Measurements from ENCODE around the gene TRPM2. TPM values are rescaled to one million over a fixed set of nuclear protein-coding genes. Genes with fewer than 3 reads are reported as not detected.

Gene TRPM2
- total RNA-seq, 1 donor, result 0.36 TPM

DNA sequence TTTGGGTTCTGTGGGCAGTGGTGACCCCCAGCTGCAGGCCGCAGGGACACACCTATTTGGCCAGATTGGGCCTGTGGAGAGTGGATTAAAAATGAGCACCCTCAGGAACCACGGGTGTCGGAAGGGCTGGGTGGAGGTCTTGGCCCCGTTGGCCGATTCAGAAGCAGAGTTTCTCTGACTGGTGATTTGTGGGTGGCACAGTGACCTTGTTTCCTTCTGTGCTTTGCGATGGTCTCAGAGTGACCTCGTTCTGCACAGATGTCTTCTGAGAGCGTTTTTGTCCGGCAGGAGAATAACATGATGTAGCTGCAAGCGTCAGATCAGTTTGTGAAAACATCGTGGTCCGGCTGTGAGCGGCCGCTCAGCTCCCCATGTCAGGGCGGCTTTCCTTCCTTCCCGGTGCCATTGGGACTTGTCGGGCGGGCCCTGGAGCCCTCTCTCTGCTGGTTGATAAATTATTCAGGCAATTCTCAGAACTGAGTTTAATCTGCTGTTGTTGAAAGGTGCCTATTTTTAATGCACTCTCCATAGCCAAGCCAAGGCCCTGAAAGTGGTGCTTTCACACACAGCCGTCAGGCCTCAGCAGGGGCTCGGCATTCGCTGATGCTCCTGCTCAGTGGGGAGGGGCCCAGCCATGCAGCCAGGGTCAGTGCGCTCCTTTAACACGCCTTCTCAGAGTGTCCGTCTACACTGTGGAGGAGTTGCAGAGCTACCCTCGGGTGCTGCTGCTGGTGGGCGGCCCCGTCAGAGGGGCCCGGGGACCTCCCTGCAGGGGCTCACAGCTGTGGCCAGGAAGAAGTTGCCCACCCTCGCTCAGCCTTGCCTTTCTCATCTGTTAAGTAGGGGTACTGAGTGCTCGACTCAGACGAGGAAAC, 26.8 kb downstream of the TRPM2 start:
- Histone ChIP-seq H3K36me3 (ENCODE audit: insufficient read depth, low read length) (no peaks in the 10 kb centered on the region), H2AFZ (ENCODE audit: low read length) (no peak overlapping the region), H3K27ac (ENCODE audit: low read depth, low read length) (no peak overlapping the region), H3K4me1 (ENCODE audit: insufficient read depth, low read length) (no peaks in the 10 kb centered on the region), H3K27me3 (ENCODE audit: insufficient read depth, low read length) (peaks cover 9% of the 10 kb centered on the region), H3K4me3 (ENCODE audit: insufficient read depth, low read length) (no peak overlapping the region), H4K20me1 (ENCODE audit: insufficient read depth, low read length) (no peaks in the 10 kb centered on the region), H3K79me2 (ENCODE audit: insufficient read depth, low read length) (no peaks in the 10 kb centered on the region), H3K9me3 (ENCODE audit: low read depth, low read length) (peaks cover 3% of the 10 kb centered on the region), H3K4me2 (ENCODE audit: insufficient read depth, low read length) (no peak overlapping the region)
- TF ChIP-seq, protein P1, sequence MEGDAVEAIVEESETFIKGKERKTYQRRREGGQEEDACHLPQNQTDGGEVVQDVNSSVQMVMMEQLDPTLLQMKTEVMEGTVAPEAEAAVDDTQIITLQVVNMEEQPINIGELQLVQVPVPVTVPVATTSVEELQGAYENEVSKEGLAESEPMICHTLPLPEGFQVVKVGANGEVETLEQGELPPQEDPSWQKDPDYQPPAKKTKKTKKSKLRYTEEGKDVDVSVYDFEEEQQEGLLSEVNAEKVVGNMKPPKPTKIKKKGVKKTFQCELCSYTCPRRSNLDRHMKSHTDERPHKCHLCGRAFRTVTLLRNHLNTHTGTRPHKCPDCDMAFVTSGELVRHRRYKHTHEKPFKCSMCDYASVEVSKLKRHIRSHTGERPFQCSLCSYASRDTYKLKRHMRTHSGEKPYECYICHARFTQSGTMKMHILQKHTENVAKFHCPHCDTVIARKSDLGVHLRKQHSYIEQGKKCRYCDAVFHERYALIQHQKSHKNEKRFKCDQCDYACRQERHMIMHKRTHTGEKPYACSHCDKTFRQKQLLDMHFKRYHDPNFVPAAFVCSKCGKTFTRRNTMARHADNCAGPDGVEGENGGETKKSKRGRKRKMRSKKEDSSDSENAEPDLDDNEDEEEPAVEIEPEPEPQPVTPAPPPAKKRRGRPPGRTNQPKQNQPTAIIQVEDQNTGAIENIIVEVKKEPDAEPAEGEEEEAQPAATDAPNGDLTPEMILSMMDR (IDR thresholded peaks at IDR 0.05; ENCODE audit: extremely low read depth, low read depth, low read length), result no peak
- DNase-seq (ENCODE audit: insufficient read length, low spot score, missing footprints), result peak; percentile 52

DNA sequence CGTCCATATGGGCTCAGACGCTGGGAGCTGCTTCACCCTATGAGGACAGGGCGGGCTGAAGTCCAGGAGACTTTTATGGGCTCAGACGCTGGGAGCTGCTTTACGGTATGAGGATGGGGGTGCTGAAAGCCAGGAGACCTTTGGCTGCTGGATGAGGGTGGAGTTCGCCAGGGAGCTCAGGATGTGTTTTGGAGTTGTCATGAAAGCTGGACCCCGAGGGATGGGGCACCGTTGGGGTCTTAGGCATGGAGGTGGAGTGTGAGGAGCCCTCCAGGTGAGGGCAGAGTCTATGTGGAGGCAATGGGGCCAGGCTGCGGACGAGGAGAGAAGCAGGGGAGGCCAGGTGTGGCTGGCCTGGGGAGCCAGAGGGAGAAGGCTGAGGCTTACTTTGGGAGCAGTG, 27.5 kb downstream of the TRPM2 start:
- Histone ChIP-seq H3K9me3 (ENCODE audit: low read depth, low read length) (peaks cover 3% of the 10 kb centered on the region), H3K27me3 (ENCODE audit: insufficient read depth, low read length) (peaks cover 7% of the 10 kb centered on the region), H4K20me1 (ENCODE audit: insufficient read depth, low read length) (no peaks in the 10 kb centered on the region), H3K4me3 (ENCODE audit: insufficient read depth, low read length) (no peak overlapping the region), H3K27ac (ENCODE audit: low read depth, low read length) (no peak overlapping the region), H3K79me2 (ENCODE audit: insufficient read depth, low read length) (no peaks in the 10 kb centered on the region), H3K4me1 (ENCODE audit: insufficient read depth, low read length) (no peaks in the 10 kb centered on the region), H2AFZ (ENCODE audit: low read length) (no peak overlapping the region), H3K36me3 (ENCODE audit: insufficient read depth, low read length) (no peaks in the 10 kb centered on the region), H3K4me2 (ENCODE audit: insufficient read depth, low read length) (no peak overlapping the region)
- TF ChIP-seq, protein P1 (IDR thresholded peaks at IDR 0.05; ENCODE audit: extremely low read depth, low read depth, low read length), result no peak
- peak; percentile 66 for DNase-seq (ENCODE audit: insufficient read length, low spot score, missing footprints)

DNA sequence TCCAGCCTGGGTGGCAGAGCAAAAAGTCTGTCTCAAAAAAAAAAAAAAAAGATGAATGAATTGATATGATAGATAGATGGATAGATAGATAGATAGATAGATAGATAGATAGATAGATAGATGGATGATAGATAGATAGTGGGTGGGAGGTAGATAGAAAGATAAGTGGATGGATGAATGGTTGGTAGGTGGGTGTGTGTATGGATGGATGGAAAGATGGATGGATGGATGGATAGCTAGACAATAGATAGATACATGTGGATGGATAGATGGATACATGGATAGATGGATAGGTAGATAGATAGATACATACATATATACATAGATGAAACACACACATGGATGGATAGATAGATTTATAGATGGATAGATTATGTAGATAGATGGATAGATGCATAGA, 28.5 kb downstream of the TRPM2 start:
- H3K79me2 ChIP-seq (ENCODE audit: insufficient read depth, low read length), result no peaks in the 10 kb centered on the region
- no peaks in the 10 kb centered on the region for H4K20me1 ChIP-seq (ENCODE audit: insufficient read depth, low read length)
- no peaks in the 10 kb centered on the region for H3K36me3 ChIP-seq (ENCODE audit: insufficient read depth, low read length)
- no peak overlapping the region for H3K4me2 ChIP-seq (ENCODE audit: insufficient read depth, low read length)
- H2AFZ ChIP-seq (ENCODE audit: low read length), result no peak overlapping the region
- peaks cover 3% of the 10 kb centered on the region for H3K9me3 ChIP-seq (ENCODE audit: low read depth, low read length)
- no peak overlapping the region for H3K27ac ChIP-seq (ENCODE audit: low read depth, low read length)
- no peak overlapping the region for H3K4me3 ChIP-seq (ENCODE audit: insufficient read depth, low read length)
- DNase-seq (ENCODE audit: insufficient read length, low spot score, missing footprints), result peak; percentile 46
- H3K4me1 ChIP-seq (ENCODE audit: insufficient read depth, low read length), result no peaks in the 10 kb centered on the region
- TF ChIP-seq, protein P1 (IDR thresholded peaks at IDR 0.05; ENCODE audit: extremely low read depth, low read depth, low read length), result no peak
- H3K27me3 ChIP-seq (ENCODE audit: insufficient read depth, low read length), result peaks cover 7% of the 10 kb centered on the region

DNA sequence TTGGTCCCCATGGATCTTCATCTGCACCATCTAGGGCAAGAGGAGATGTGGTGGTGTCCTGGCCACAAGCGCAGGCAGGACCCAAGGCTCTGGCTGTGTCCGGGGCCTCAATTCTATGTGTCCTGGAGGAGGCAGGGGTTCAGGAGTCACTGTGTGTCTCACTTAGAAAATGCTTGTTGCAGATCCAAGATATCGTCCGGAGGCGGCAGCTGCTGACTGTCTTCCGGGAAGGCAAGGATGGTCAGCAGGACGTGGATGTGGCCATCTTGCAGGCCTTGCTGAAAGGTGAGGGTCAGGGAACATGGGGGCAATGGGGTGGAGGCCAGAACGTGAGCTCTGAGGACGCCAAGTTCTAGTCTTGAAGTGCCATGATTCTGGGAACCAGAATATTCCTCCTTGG, 29.1 kb downstream of the TRPM2 start:
- no peak overlapping the region for H2AFZ ChIP-seq (ENCODE audit: low read length)
- TF ChIP-seq, protein P1 (IDR thresholded peaks at IDR 0.05; ENCODE audit: extremely low read depth, low read depth, low read length), result no peak

More for the DNA sequence above, 29.1 kb downstream of the TRPM2 start:
- no peaks in the 10 kb centered on the region for H4K20me1 ChIP-seq (ENCODE audit: insufficient read depth, low read length)
- no peaks in the 10 kb centered on the region for H3K36me3 ChIP-seq (ENCODE audit: insufficient read depth, low read length)
- no peaks in the 10 kb centered on the region for H3K4me1 ChIP-seq (ENCODE audit: insufficient read depth, low read length)
- H3K4me2 ChIP-seq (ENCODE audit: insufficient read depth, low read length), result no peak overlapping the region
- peaks cover 7% of the 10 kb centered on the region for H3K27me3 ChIP-seq (ENCODE audit: insufficient read depth, low read length)
- DNase-seq (ENCODE audit: insufficient read length, low spot score, missing footprints), result no peak
- peaks cover 3% of the 10 kb centered on the region for H3K9me3 ChIP-seq (ENCODE audit: low read depth, low read length)
- no peak overlapping the region for H3K27ac ChIP-seq (ENCODE audit: low read depth, low read length)
- no peaks in the 10 kb centered on the region for H3K79me2 ChIP-seq (ENCODE audit: insufficient read depth, low read length)
- H3K4me3 ChIP-seq (ENCODE audit: insufficient read depth, low read length), result no peak overlapping the region

Data from osteoblast (primary cell).